Activated CD4-positive, CD25-positive, alpha-beta regulatory T cell treated with anti-CD3 and anti-CD28 coated beads, Interleukin-2, amount 50 U/mL, for 24 hours (primary cell): ENCODE measurements around the gene CNR2.
"Not testable (repeated sequence)": the region's sequence is repeated elsewhere in the genome, so short reads cannot be mapped to it uniquely, and the experiment has no call there.

Source experiments
- ATAC-seq, 2 donors: fragments of 150-1000 bp; cut with Tn5 transposase; one replicate each; pipeline ENCODE4 v1.10.0; 2021; ENCODE audit warnings: mild to moderate bottlenecking in 1 of 2, moderate library complexity in 1 of 2

CNR2 gene

DNA sequence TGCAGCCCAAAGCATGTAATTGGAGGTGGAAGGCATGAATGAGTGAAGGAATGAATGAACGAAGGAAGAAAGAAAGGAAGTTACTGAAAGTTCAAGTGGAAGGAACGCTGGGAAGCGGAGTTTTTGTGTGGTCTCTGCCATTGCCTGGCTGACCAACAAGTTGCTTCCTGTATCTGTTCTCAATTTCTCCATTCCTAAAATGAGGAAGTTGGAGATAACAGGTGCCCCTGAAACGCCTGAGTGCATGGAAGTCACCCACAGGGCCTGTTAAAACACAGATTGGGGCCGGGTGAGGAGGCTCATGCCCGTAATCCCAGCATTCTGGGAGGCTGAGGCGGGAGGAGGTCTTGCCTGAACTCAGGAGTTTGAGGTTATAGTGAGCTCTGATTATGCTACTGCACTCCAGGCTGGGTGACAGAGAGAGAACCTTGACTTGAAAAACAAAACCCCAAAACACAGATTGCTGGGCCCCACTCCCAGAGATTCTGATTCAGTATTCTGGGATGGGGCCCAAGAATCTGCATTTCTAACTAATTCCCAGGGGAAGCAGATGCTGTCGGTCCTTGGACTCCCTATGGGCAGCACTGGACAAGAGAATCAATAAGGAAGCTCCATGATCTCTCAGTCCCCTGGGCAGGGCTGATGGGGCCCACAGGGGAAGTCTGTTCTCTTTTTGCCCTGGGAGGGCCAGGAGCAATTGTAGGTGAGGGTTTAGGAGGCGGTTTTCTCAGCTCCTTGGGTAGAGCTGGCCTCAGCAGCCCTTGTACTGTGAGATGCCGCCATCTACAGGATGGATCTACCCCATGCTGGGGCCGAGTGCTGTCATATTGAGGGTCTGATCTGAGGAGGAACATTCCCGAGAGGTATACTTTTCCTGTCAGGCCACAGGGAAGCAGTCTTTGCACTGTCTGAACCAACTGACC, 3.3 kb upstream of the CNR2 start:
- peak; percentile 75 to 80 for ATAC-seq

DNA sequence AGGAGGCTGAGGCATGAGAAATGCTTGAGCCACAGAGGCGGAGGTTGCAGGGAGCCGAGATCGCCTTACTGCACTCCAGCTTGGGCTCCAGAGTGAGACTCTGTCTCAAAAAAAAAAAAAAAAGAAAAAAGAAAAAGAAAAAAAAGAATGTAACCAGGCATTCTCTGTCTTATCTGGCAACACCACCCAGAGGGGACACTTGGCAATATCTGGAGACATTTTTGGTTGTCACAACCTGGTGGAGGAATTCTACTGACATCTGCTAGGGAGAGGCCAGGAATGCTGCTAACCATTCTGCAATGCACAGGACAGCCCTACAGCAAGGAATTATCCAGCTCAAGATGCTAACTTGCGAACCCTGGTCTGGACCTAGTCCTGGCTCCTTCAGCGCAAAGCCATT, 2.3 kb upstream of the CNR2 start:
- ATAC-seq: no peak

DNA sequence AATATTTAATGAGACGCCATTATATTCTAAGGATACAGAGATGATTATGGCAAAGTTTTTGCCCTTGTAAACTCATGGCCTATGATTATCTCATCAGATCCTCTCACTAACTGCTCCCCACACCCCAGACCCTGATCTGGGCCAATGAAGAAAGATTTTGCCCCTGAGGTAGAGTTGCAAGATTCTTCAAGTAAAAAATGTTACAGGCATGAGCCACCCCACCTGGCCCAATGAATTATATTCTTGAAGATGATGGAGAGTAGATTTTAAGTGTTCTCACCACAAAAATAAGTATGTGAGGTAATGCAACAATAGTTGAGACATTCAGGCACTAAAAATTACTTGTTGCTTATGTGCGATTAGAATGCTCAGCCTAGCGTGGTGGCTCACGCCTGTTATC, 1.8 kb upstream of the CNR2 start:
- ATAC-seq: no peak

DNA sequence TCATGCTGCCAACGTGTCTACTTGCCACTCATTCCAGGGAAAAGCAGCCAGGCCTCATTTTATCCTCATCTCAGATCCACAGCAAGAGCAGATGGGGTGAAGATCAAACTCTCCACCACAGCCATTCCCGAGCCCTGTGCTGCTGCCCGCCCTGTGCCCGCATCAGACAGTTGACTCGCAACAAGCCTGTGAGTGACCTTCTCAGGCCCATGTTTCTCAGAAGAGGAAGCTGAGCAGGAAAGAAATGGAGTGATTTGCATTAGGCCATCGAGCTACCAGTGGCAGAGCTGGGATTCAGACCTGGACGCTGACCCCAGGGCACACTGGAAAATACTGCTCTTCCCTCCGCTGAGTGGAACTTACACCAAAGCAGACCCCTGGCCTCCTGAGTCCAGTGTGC, 1.2 kb downstream of the CNR2 start:
- ATAC-seq: no peak

DNA sequence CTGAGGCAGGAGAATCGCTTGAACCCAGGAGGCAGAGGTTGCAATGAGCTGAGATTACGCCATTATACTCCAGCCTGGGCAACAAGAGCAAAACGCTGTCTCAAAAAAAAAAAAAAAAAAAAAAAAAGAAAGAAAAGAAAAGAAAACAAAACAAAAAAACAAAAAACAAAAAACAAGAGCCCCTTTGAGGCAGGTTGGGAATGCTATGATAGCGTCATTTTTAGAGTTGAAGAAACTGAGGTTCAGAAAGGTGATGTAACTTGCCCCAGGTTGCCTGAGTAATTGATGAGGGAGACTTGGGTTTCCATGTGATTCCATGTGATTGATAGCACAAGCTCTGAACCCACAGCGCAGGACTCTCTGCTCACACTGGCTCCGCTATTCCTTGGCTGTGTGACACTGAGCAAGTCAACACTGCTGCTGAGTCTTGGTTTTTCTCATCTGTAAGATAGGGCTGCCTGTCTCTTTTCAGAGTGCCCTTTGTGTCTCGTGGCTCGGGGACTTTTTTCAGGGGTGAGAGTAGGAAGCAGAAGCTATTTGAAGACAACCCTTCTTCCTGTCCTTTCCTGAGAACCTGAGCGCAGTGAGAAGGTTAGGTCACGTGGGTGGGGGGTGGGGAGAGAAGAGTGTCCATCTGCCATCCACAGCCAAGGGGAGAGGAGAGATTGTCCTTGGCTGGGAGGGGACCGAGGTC, 2.5 kb downstream of the CNR2 start:
- no peak for ATAC-seq

DNA sequence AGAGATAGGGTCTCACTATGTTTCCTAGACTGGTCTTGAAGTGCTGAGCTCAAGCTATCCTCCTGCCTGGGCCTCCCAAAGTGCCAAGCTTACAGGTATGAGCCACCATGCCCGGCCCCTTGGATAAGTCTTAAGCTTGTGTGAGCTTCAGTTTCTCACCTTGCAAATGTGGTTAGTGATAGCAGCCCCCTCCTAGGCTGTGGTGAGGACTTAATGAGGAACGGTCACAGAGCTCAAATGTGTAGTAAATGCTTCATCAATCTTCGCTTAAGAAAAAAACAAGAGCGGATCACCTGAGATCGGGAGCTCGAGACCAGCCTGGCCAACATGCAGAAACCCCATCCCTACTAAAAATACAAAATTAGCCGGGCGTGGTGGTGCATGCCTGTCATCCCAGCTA, 3.0 kb downstream of the CNR2 start:
- peak in 1 of 2 donors; percentile 11 for ATAC-seq

DNA sequence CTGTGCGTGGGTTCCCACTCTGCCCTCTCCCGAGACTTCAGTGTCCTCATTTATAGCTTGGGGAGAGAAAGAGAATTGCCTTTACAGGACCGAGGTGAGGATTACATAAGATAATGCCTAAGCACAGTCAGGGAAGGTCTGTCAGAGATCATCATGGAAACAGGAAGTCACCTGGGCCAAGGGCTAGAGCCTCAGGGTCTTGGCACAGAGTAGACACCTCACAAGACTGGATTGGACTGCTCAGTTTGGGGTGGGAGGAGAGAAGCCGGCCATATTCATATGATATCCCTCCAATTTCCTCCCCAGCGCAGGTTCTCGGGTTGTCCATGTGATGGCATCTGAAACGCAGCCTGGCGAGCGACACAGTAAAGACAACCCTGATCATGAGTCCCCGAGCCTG, 3.8 kb downstream of the CNR2 start:
- no peak for ATAC-seq

DNA sequence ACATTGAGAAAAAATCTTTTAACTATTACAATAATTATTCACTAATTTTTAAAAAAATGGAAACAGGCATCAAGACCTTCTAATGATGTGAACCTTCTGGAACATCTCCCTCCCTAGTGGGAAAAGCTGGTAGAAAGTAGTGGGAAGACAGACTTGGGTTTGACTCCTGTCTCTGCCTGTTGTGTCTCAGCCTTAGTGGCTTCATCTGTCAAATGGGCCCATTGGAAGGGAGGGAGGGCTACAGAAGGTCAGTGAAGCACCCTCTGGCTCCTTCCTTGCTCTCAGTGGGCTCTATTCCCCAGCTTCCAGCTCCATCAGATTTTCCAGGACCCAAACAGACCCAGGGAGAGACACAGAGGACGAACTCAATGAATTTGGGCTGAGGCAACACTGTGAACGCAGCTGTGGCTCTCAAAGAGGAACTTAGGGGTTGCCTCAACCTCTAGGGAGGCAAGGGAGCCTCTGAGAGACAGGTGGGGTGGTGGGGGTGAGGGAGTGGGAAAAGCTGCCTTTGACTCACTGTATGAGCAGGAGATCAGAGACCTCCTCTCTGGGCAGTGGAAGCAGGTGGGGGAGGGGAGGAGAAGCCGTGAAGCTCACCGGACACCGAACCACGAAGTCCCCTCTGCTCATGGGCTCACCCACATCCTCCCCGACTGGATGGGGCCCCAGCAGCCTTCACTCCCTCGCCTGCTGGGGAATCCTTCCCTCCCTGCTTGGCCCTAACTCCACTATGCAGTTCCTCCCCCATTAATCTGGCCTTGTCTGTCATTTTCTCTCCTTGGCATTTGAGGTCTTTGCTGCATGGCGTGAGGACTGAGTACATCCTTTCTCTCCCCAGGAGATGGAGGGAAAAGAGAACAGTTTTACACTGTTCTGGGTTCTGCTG, 4.5 kb downstream of the CNR2 start:
- ATAC-seq: peak; percentile 13 to 18

DNA sequence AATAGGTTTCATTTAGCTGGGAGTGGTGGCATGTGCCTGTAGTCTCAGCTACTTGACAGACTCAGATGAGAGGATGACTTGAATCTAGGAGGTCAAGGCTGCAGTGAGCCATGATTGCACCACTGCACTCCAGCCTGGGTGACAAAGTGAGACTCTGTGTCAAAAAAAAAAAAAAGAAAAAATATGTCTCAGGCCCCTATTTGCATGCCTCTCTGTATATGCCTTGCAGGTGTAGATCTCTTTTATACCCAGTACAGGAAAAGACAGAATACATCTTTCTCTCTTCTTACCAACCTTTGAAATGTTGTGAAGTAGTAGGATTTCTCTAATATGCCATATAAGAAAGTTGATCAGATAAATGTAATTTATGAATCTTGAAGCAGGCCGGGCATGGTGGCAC, 6.4 kb downstream of the CNR2 start:
- ATAC-seq: no peak

DNA sequence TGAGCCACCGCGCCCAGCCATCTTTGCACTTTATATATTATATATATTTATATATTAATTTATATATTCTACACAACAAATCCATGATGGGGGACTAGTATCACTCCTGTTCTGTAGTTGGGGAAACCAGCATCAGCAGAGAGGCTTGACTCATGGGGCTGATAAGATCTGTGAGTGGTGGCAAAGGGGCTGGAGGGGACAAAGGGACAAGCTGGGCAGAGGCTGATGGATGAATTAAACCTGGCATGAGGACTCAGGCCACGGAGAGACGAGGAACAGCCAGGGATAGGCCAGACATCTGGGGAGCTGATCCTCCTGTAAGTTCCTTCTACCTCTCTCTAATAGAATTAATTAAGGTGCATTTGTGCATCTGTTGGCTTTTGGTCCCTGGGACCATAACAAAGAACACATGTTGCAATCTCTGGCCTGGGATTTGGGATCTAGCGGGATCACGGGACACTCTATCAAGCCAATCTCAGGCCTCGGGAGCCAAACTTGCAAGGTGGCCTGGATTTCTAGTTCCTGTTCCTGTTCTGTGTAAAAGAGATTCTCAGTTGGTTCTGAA, 7.6 kb downstream of the CNR2 start:
- no peak for ATAC-seq

DNA sequence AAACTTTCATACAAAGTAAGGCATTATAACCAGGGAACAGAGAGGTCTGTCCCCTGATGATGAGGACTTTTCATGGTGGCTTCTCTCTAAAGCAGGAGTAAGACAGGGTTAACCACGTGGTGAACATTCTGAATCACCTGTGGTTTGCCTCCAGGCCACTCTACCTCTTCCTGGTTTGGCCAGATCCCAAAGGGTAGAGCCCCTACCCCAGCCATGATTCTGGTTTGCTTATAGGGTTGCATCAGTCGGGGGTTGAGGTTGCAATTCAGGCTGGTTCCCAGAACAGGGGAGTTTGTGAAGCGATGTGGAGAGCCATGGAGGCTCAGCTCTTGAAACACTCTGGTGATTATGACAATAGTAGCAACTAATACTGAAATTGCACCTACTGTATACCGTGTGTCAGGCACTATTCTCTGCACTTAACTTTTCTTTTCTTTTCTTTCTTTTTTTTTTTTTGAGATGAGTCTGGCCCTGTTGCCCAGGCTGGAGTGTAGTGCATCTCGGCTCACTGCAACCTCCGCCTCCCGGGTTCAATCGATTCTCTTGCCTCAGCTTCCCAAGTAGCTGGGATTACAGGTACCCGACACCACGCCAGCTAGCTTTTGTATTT, 8.3 kb downstream of the CNR2 start:
- ATAC-seq: peak; percentile 54 to 55

DNA sequence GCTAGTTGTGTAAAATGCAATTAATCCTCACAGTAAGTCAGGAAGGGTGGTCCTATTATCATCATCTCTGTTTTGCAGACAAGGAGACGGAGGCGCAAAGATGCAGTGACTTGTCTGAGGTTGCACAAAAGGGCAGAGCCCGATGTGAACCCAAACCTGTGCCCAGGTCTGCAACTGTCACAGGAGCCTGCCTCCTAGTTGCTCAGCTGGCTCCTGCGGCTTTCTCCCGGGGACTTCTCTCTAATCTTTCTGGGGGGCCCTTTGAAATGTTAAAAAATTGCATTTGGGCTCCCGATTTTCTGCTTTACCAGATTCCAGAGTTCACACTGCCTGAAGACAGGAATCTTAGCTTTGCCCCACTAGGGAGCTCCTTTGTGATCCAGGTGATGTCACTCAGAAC, 9.4 kb downstream of the CNR2 start:
- ATAC-seq: no peak

DNA sequence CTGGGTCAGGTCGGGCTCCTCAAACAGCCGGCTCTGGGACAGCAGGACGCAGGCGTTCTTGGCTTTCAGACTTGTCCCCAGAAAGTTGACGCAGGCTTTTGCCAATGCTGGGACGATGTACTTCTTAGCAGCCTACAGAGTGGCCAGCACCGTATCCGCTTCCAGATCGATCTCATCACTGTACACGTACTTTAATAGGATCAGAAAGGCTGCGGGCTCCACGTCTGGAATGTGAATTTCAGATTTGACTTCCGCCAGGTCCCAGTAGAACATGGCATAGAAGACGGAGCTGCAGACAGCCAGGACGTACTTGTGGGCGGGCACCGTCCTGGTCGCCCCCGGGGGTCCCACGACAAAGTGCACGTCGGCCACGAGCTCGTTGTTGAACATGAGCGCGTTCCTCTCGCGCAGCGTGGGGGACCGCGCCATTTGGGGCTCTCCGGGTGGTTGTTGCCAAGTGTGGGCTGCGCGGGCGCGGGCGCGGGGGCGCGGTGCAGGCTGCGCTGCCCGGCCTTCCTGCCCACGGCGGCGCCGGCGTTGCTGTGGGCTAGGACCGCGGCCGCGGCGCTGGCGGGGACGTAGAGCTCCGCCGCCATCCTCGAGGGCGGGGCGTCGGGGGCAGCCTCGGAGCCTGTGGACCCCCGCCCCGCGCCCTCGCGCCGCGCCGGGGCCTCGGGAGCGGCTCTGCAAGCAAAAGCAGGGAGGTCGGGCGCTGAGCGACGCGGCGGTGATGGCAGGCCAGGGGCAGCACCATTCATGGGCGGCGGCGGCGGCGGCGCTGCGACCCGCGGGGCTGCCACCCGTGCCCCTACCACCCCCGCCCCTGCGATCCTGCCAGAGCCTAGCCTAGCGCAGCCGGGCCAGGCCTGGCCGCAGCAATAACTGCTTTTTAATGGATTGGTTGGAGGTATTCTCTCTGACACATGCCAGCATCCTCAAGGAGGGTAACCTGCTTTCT, 10.6 kb downstream of the CNR2 start:
- no peak for ATAC-seq

DNA sequence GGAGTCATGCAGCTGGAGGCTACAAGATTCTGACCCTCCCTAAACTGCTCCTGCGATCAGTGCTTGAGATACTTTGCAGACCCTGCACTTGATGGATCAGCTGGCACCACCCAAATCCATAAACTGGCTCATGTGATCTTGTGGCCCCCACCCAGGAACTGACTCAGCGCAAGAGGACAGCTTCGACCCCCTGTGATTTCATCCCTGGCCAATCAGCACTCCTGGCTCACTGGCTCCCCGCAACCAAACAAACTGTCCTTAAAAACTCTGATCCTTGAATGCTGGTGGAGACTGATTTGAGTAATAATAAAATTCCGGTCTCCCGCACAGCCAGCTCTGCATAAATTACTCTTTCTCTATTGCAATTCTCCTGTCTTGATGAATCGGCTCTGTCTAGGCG, 13.1 kb downstream of the CNR2 start:
- not testable (repeated sequence) for ATAC-seq

DNA sequence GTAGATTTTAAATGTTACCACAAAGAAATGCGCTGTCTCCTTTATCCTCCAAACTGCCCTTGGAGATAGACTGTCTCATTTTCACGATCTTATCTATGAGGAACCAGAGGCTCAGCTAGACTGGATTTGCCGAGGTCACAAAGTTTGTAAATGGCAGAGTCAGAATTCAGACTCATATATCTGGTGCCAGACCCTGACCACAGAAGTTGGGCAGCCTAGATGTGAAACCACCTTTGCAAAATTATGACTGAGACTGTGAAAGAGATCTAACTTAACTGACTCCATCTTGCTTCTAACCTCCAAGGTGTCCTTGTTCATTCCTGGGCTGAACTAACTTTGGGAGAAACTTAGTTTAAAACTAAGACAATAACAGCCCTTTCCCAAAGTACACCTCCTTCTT, 14.1 kb downstream of the CNR2 start:
- ATAC-seq: peak; percentile 48 to 69

DNA sequence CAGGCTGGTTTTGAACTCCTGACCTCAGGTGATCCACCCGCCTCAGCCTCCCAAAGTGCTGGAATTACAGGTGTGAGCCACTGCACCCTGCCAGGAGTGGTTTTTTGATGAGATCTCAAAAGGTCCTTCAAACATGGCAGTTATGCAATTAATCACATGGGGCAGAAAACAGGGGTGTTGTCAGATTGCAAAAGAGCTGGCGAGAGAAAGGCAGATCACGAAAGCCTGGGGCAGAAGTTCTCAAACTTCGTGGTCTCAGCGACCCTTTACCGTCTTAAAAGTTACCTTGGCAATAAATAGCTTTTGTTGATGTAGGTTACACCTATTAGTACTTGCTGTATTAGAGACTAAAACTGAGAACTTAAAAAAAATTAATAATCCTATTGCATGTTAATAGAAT, 16.1 kb downstream of the CNR2 start:
- no peak for ATAC-seq

DNA sequence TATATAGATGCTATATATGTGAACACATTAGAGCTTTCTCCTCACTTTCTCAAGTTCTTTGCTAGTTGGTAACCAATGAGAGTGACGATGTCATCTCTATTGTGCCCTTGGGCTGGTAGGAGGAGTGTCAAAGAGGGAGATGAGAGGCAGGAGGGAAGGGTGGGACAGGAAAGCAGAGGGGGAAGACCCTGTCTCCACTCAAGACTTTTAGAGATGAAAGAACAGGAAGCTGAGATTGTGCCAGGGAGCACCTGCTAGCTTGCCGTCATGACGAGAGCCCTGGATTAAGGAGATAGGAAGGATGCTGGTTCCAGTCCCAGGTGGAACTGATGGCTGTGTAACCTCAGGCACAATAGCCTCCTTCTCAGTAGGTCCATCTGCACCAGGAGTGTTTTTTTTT, 16.7 kb downstream of the CNR2 start:
- no peak for ATAC-seq

DNA sequence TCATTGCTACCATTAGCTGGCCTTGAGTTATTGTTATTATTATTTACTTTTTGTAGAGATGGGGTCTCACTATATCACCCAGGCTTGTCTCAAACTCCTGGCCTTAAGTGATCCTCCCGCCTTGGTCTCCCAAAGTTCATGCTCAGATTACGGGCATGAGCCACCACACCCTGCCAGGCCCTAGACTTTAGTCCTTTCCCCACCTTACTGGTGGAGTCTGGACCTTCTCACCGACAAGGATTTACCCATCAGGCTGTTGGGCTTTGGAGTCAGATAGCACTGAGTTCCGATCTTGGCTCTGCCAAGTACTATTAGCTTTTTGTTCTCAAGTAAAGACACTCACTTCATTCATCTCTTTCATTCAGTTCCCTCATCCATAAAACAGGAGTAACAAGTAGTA, 17.2 kb downstream of the CNR2 start:
- ATAC-seq: no peak

DNA sequence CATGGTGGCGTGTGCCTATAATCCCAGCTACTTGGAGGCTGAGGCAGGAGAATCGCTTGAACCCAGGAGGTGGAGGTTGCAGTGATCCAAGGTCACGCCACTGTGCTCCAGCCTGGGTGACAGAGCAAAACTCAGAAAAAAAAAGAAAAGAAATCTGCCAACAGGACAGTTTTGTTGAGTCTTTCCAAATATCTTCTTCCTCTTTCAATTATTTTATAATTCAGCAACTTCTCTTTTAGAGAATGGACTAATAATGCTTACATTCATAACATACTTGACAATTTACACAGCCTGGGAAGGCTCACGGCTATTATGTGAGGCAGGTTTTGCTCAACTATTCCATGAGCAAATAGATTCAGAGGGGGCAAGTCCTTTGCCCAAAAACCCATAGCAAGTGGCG, 18.1 kb downstream of the CNR2 start:
- no peak for ATAC-seq

DNA sequence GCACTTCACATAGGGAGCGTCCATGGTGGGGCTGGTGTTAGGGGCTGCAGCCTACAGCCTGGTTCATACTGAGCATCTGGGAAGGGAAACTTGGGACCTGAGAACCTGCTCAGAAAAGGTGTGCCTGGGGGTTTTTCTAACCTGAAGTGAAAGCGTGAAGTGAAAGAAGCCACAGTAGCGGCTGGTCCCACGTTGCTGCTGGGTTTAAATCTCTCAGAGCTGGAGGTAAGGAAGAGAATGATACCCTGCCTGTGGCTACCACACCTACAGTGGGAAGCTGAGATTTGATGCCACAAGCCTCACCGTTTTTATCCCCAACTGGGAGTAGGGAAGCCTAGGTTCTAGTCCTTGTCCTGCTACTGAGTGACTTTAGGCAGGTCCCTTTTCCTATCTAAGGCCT, 24.1 kb downstream of the CNR2 start:
- peak in 1 of 2 donors; percentile 41 for ATAC-seq

DNA sequence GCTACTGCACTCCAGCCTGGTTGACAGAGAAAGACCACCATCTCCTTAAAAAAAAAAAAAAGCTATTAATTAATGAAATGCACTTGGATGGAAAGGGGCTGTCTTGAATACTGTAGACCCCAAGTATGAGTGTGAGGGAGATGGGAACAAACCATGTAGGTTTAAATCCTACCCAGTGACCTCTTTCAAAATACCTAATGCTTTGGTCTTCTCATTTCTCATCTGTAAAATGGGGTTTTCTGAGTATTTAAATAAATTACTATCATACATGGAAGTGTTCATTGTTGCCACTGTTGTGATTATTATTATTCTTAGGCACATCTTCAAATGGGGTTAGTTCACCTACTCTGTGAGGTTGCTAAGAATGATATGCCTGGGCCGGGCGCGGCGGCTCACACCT, 27.9 kb downstream of the CNR2 start:
- ATAC-seq: no peak
